ENCODE results near the gene FCN1. TPM values are rescaled to one million over a fixed set of nuclear protein-coding genes. Genes with fewer than 3 reads are reported as not detected.

Gene FCN1
- total RNA-seq, 1 donor from 2014 or later: not detected

DNA sequence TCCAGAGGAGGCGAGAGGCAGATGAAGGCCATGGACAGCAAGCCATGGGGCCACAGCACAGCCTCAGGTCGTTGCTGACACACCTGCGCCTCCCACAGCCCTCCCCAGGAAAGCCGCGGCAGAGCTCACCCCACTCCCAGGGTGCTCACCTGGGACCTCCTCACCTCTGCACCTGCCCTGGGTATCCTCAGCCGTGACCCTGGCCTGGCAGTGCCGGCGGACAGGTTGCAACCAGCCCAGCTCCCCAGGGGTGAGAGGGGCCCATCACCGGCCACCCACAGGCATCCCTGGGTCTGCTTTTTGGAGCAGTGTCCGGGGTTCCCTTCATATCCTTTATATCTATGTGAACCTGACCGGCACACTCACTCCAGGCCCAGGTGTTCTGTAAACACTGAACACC, 30.4 kb upstream of the FCN1 start:
- peaks cover 2% of the 10 kb centered on the region for H3K27me3 Mint-ChIP-seq (ENCODE audit: unreplicated experiment)
- TF ChIP-seq, protein P1, sequence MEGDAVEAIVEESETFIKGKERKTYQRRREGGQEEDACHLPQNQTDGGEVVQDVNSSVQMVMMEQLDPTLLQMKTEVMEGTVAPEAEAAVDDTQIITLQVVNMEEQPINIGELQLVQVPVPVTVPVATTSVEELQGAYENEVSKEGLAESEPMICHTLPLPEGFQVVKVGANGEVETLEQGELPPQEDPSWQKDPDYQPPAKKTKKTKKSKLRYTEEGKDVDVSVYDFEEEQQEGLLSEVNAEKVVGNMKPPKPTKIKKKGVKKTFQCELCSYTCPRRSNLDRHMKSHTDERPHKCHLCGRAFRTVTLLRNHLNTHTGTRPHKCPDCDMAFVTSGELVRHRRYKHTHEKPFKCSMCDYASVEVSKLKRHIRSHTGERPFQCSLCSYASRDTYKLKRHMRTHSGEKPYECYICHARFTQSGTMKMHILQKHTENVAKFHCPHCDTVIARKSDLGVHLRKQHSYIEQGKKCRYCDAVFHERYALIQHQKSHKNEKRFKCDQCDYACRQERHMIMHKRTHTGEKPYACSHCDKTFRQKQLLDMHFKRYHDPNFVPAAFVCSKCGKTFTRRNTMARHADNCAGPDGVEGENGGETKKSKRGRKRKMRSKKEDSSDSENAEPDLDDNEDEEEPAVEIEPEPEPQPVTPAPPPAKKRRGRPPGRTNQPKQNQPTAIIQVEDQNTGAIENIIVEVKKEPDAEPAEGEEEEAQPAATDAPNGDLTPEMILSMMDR (IDR thresholded peaks at IDR 0.05; ENCODE audit: partially characterized antibody, unreplicated experiment): no peak
- peak overlapping the region; percentile 25 for H3K4me3 Mint-ChIP-seq (ENCODE audit: unreplicated experiment)
- H3K27ac Mint-ChIP-seq (ENCODE audit: unreplicated experiment): no peak overlapping the region
- no peak for DNase-seq
- peaks cover 8% of the 10 kb centered on the region for H3K9me3 Mint-ChIP-seq (ENCODE audit: unreplicated experiment)
- peaks cover 5% of the 10 kb centered on the region for H3K36me3 Mint-ChIP-seq (ENCODE audit: unreplicated experiment)
- H3K4me1 Mint-ChIP-seq (ENCODE audit: low read depth, unreplicated experiment): peaks cover 14% of the 10 kb centered on the region

- peaks cover 4% of the 10 kb centered on the region for H3K27me3 Mint-ChIP-seq (ENCODE audit: unreplicated experiment)
- DNase-seq: peak; percentile 66
- H3K4me3 Mint-ChIP-seq (ENCODE audit: unreplicated experiment): peak overlapping the region; percentile 25
- H3K36me3 Mint-ChIP-seq (ENCODE audit: unreplicated experiment): peaks cover 5% of the 10 kb centered on the region
- peaks cover 19% of the 10 kb centered on the region for H3K4me1 Mint-ChIP-seq (ENCODE audit: low read depth, unreplicated experiment)
- H3K27ac Mint-ChIP-seq (ENCODE audit: unreplicated experiment): no peak overlapping the region
- TF ChIP-seq, protein P1 (IDR thresholded peaks at IDR 0.05; ENCODE audit: partially characterized antibody, unreplicated experiment): no peak
- H3K9me3 Mint-ChIP-seq (ENCODE audit: unreplicated experiment): peaks cover 8% of the 10 kb centered on the region
Measured at GRCh38 chr9:134947265-134947955, 29.7 kb upstream of the FCN1 start.

- Mint-ChIP-seq H3K27me3 (ENCODE audit: unreplicated experiment) (peaks cover 4% of the 10 kb centered on the region), H3K9me3 (ENCODE audit: unreplicated experiment) (peaks cover 8% of the 10 kb centered on the region), H3K4me3 (ENCODE audit: unreplicated experiment) (no peak overlapping the region), H3K27ac (ENCODE audit: unreplicated experiment) (no peak overlapping the region), H3K4me1 (ENCODE audit: low read depth, unreplicated experiment) (peaks cover 22% of the 10 kb centered on the region), H3K36me3 (ENCODE audit: unreplicated experiment) (no peaks in the 10 kb centered on the region)
- TF ChIP-seq, protein P1 (IDR thresholded peaks at IDR 0.05; ENCODE audit: partially characterized antibody, unreplicated experiment): no peak
- no peak for DNase-seq
Measured at GRCh38 chr9:134946663-134947062, 29.0 kb upstream of the FCN1 start.

GRCh38 chr9:134945509-134946275, 28.0 kb upstream of the FCN1 start:
- TF ChIP-seq, protein P1 (IDR thresholded peaks at IDR 0.05; ENCODE audit: partially characterized antibody, unreplicated experiment): no peak
- peak; percentile 53 for DNase-seq
- Mint-ChIP-seq H3K27me3 (ENCODE audit: unreplicated experiment) (peaks cover 4% of the 10 kb centered on the region), H3K36me3 (ENCODE audit: unreplicated experiment) (no peaks in the 10 kb centered on the region), H3K27ac (ENCODE audit: unreplicated experiment) (peak overlapping the region; percentile 65), H3K4me3 (ENCODE audit: unreplicated experiment) (no peak overlapping the region), H3K9me3 (ENCODE audit: unreplicated experiment) (peaks cover 8% of the 10 kb centered on the region), H3K4me1 (ENCODE audit: low read depth, unreplicated experiment) (peaks cover 21% of the 10 kb centered on the region)

DNA sequence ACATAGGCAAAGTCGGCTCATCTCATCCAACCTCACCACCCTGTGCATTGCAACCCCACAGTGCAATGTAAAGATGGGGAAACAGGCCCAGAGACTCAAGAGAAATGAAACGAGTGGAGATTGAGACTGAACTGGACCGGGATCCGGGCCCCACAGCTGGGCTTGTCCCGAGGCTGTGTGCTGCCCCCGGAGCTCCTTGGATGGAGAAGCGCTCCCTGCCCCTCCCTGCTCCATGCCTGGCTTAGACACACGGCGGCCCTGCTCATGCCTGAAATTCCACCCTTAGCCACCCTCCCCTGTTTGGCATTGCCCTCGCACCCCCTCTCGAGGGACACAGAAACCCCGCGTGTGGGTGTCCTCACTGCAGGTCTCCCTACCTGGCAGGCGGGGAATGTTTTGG, 27.2 kb upstream of the FCN1 start:
- peaks cover 4% of the 10 kb centered on the region for H3K27me3 Mint-ChIP-seq (ENCODE audit: unreplicated experiment)
- H3K4me1 Mint-ChIP-seq (ENCODE audit: low read depth, unreplicated experiment): peaks cover 21% of the 10 kb centered on the region
- TF ChIP-seq, protein P1 (IDR thresholded peaks at IDR 0.05; ENCODE audit: partially characterized antibody, unreplicated experiment): no peak
- H3K4me3 Mint-ChIP-seq (ENCODE audit: unreplicated experiment): peak overlapping the region; percentile 60
- no peaks in the 10 kb centered on the region for H3K36me3 Mint-ChIP-seq (ENCODE audit: unreplicated experiment)
- H3K27ac Mint-ChIP-seq (ENCODE audit: unreplicated experiment): peak overlapping the region; percentile 95
- H3K9me3 Mint-ChIP-seq (ENCODE audit: unreplicated experiment): peaks cover 8% of the 10 kb centered on the region
- DNase-seq: no peak

Data from glutamatergic neuron (in vitro differentiated cells).